GM03348 (cell line): Measurements from ENCODE around the gene MARK4.
"Not testable (repeated sequence)": the region's sequence is repeated elsewhere in the genome, so short reads cannot be mapped to it uniquely, and the experiment has no call there.

Experiments
- DNase-seq: peaks from one replicate; pipeline ENCODE4 v3.0.0; 2012; ENCODE audit warnings: low spot score

Gene MARK4

DNA sequence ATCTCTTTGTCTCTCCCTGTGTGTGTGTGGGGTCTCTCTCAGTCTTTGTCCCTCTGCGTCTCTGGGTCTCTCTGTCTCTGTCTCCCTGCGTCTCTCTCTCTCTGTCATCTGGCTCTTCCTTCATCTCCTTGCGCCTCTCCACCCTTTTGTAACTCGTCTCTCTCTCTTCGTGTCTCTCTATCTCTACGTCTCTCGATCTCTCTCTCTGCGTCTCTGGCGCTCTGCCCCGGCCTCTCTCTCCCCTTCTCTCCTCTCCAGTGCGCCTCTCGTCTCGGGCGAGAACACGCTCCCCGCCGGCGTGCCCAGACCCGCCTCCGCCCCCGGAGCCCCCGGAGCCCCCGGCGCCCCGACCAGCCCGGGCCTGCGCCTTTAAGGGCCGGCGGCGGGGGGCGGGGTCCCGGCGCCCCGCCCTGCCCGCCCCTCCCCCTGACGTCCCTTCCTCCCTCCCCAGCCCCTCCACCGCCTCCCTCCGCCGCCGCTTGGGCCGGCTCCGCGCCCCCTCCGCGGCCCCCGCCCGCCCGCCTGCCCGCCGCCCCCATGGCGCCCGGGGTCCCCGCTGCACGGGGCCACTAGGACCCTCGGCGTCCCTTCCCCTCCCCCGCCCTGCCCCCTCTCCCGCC, at the start of gene MARK4:
Gene MARK4, plus strand, starts transcription at position 440 of the 620 bp plus-strand sequence. CDS start 318 bp downstream, outside the sequence.
- peak; percentile 98 for DNase-seq

DNA sequence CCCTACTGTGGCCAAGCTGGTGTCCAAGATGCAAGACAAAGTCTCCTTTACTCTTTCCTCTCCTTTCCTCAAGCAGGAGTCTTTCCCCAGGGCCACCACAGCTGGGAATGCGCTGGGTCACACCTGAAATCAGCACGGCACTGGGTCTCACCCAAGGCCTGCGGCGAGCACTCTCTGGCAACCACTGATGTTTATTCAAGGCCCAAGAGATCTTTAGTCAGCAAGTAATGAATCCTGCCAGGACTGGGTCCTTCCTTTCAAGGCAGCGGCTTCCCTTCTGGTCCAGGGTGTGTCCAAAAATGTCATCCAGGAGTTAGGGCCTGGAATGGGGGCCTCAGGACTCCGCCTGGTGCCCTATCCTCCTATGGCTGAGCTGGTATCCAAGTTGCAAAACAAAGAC, 48.4 kb upstream of the MARK4 start:
- DNase-seq = no peak

DNA sequence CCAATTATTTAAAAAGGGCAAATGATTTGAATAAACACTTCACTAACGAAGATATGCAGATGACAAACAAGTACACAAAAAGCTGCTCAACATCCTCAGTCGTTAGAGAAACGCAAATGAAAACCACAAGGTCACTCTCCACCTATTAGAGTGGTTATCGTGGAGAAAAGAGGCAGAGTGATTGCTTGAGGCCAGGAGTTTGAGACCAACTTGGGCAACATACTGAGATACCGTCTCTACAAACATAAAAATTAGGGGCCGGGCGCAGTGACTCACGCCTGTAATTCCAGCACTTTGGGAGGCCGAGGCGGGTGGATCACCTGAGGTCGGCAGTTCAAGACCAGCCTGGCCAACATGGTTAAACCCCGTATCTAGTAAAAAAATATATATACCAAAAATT, 45.3 kb upstream of the MARK4 start:
- DNase-seq = no peak

DNA sequence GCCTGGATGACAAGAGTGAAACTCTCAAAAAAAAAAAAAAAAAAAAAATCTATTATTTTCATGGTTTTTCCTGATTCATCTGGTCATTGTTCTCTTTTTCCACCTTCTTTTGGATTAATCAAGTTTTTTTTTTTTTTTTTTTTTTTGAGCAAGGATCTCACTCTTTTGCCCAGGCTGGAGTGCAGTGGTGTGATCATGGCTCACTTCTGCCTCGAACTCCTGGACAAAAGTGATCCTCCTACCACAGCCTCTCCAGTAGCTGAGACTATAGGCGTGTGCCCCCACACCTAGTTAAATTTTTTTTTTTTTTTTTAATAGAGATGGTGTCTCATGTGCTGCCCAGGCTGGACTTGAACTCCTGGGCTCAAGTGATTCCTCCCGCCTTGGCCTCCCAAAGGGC, 44.7 kb upstream of the MARK4 start:
- no peak for DNase-seq

DNA sequence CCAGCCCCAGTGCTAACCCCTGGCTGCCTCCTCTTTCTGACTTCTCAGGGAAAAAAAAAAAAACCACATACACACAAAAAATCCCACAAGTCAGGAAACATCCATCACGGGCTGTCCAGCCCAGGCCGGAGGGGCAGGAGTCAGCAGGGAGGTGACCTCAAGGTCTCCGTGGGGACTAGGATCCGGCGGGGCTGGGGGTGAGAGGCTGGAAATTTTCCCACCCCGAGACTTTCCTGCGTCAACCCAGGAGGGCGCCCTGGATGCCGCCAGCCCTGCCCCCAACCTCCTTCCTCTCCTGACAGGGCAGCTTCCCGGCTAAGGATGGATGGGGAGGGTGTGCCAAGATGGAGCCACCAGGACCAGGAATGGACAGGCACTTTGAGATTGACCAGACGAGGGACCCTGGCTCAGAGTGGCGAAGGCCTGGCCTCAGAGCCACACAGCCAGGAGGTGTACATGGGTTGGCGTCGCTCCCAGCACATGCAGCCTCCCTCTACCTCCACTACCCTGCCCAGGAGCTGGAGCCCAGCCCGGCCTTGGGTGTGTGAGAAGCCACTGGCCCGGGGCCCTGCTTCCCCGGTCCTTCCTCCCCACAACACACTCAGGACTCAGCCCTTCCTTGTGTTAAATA, 39.2 kb upstream of the MARK4 start:
- peak; percentile 2 for DNase-seq

DNA sequence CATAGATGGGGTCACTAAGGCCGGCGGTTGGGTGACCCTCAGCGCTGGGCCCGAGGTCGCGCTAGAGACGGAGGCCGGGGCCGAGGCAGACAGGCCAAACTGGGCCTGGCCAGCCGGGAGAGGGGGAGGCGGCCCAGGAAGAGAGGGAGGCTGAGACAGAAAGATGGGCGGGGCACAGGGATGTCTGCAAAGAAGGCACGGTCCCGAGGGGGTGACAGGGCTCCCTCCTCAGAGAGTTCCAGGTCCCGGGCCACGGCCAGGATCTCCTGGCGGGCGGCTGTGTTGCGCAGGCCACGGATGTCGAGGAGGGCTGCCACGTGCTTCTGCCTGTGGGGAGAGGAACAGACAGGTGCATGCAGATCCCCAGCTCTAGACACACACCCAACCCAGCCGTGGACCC, 38.0 kb upstream of the MARK4 start:
- no peak for DNase-seq

DNA sequence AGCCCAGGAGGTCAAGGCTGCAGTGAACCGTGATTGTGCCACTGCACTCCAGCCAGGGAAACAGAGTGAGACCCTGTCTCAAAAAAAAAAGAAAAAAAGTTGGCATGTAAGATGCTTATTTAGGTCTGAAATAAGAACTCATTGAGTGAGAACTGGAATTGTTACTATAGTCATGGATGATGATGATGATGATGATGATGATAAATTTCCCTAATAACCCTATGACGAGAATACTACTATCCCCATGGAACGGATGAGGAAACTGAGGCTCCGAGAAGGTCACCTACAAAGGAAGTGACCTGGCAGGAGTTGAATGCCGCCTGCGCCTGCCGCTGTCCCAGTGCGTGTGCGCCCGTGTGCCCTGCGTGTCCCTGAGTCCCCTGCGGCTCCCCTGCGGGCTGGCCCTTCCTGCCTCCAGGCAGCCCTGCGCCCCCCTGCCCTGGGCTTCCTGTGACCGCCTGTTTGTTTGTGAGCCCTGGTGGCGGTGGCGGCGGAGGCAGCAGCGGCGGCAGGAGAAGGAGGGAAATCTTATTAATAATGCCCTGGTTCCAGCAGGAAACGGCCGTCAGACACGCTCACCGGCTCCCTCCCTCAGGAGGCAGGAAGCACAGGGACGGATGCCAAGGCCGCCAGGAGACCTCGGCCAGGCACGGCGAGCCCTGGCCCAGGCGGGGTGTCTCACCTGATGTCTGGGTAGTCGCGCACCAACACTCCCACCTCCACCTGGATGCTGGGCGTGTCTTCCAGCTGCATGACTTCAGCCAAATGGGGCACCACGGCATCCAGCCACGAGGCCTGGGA, 35.5 kb upstream of the MARK4 start:
- no peak for DNase-seq

DNA sequence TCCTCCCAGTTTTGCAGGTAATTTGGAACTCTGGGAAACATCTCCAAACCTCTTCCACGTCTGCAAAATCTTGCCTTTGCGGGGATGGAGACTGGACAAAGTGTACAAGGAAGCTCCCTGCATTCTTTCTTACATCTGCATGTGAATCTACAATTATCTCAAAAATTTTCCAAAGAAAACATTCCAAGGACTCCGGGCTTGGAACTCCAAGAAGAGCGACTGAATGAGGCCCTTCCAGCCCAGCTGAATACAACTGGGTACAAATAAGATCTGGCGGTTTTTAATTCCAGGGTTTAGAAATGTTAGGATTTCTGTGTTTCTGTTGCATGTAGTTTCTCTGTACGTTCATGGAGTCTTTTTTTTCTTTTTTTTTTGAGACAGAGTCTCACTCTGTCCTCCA, 34.4 kb upstream of the MARK4 start:
- no peak for DNase-seq

DNA sequence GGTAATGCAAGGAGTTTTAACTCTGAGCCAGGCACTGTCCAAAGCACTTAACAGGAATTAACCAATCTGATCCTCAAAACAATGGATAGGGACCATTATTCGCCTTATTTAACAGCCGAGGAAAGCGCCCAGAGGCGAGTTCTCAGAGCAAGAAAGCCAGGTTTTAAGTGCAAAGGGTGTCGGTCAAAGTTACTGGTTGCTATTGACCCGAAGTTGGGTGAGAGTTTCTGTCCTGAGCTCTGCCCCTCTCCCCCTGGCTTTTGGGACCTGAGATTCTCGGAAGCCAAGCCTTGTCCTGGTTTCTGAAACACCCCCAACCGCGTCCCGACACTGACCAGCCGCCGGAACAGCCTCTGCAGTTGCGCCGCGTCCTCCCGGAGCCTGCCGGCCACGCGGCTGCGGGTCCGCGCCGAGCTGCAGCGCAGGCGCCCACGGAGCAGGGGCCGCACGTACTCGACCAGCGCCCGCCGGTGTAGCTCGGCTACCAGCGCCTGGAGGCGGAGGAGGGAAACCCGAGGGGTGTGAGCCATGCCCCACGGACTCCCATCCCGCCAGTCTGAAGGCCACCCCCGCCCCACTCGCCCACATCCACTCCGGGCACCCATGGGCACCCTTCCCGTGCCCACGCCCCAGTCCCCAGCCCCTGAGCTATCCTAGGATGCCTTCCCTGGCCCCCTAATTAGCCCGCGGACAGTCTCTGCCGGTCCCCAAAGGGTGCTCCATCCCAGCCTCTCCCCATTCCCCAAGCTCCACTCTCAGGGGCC, 33.7 kb upstream of the MARK4 start:
- no peak for DNase-seq

DNA sequence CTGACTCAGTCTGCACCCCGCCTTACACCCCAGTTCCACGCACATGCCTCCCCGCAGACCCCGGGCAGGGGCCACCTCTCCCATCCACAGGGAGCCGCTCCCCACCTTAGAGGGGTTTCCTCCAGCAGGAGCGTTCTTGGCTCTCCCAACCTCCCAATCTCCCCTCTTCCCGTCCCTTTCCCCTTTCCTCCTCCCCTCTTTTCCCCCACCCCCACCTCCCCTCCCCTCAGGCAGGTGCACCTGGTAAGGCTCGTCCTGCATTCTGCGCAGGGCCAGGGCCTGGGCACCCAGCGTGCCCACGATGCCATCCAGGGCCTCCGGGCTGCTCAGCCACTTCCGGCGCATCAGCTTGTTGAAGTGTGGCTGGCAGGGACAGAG, 33.1 kb upstream of the MARK4 start:
- DNase-seq = no peak

DNA sequence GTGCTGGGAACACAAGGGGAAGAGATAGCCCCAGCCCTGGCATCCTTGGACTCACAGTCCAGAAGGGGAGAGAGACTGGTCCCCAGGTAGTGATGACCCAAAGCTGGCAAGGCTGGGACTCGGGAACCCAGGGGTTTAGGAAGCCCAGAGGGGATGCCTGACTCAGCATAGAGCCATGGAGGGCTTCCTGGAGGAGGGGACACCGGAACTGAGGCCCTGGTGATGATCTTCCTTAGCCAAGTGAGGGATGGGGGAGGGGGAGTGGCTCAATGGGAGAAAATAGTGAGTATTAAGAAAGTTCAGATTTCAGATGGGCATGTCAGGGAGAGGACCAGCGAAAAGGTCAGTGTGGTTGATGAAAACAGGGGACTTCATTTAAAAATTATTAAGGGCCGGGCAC, 32.6 kb upstream of the MARK4 start:
- DNase-seq = no peak

DNA sequence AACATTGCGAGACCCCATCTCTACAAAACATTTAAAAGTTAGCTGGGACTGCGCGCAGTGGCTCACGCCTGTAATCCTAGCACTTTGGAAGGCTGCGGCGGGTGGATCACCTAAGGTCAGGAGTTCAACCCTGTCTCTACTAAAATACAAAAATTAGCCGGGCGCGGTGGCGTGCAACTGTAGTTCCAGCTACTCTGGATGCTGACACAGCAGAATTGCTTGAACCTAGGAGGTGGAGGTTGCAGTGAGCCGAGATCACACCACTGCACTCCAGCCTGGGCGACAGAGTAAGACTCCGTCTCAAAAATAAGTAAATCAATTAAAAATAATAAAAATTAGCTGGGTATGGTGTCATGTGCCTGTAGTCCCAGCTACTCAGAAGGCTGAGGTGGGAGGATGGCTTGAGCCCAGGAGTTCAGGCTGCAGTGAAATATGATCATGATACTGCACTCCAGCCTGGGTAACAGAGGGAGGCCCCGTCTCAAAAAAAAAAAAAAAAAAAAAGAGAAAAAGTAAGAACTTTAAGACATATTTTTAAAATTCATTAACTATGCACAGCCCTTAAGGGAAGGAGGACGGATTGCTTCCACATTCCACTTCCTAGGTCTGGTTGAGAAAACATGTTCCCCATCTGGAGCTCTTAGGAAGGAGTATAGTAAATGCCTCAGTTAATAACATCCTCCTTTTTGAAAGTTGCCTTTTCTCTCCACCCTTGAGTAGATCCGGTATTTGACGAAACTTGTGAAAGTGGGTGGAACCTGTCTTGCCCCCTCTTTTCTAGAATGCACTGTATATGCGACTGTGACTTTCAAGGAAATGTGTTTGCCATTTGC, 31.9 kb upstream of the MARK4 start:
- no peak for DNase-seq

DNA sequence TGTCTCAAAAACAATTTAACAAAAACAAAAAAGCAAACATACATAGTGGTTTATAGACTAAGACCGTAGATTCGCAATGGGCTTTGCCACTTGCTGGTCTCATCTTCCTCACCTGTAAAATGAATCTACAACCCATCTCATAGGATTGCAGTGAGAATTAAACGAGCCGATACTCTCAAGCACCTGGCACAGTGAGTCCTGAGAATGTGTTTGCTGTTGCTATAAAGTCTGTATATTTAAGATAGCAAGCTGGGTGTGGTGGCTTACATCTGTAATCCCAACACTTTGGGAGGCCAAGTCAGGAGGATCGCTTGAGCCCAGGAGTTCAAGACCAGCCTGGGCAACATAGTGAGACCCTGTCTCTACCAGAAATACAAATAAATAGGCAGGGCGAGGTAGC, 28.3 kb upstream of the MARK4 start:
- DNase-seq = no peak

DNA sequence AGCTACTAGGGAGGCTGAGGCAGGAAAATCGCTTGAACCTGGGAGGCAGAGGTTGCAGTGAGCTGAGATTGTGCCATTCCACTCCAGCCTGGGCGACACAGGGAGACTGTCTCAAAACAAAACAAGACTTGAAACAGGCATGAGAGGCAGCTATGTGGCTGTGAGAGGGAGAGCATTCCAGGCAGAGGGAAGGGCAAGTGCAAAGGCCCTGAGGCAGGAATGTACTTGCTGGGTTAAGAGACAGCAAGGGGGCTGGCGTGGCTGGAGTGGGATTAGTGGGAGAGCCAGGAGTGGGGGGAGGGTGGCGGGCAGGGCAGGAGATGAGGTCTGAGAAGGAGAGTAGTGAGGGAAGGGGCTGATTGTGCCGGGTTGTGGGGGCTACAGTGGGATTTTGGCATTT, 27.2 kb upstream of the MARK4 start:
- DNase-seq = no peak

DNA sequence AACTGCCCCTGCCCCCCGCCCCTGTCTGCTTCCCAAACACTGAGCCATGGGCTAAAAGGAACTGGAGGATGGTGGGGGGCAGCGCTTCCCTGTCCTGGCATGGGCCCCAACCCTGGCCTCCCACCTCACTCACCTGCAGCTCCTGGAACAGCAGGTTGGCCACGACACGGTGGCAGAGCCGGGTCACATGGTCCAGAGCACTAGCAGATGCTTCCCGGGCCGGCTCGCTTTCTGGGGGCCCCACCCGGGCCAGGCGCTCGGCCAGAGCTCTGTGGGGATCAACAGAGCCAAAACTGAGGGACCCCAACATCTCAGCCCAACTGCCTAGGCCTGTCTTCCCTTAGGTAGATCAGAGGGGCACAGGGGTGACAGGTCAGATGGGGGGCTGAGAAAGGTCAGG, 26.4 kb upstream of the MARK4 start:
- DNase-seq = no peak

DNA sequence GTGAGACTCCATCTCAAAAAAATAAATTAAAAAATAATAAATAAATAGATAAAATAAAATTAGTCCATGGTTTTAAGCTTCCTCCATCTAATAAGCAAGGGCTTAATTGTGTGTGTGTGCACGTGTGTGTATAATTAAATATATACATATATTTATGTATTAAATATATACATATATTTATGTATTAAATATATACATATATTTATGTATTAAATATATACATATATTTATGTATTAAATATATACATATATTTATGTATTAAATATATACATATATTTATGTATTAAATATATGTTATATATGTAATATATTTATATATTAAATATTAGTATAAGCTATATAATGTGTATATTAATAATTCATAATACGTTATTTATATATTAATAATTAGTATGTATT, 22.0 kb upstream of the MARK4 start:
- not testable (repeated sequence) for DNase-seq

DNA sequence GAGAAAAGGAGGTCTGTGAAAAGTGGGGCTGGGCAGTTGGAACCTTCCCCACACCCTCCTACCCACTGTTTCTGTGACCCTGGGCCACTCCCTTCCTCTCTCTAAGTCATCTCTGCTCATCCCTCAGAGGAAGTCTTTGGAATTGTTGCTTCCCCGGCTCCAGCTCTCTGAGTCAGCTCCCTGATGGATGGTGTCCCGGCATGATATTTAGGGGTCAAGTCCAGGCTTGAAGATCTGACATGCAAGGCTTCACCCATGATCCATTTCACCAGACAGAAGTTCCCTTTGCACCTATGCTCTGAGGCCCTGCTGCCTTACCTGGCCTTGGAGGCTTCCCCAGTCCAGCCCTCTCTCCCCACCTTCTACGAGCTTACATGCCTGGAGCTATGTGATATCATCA, 19.2 kb upstream of the MARK4 start:
- no peak for DNase-seq

DNA sequence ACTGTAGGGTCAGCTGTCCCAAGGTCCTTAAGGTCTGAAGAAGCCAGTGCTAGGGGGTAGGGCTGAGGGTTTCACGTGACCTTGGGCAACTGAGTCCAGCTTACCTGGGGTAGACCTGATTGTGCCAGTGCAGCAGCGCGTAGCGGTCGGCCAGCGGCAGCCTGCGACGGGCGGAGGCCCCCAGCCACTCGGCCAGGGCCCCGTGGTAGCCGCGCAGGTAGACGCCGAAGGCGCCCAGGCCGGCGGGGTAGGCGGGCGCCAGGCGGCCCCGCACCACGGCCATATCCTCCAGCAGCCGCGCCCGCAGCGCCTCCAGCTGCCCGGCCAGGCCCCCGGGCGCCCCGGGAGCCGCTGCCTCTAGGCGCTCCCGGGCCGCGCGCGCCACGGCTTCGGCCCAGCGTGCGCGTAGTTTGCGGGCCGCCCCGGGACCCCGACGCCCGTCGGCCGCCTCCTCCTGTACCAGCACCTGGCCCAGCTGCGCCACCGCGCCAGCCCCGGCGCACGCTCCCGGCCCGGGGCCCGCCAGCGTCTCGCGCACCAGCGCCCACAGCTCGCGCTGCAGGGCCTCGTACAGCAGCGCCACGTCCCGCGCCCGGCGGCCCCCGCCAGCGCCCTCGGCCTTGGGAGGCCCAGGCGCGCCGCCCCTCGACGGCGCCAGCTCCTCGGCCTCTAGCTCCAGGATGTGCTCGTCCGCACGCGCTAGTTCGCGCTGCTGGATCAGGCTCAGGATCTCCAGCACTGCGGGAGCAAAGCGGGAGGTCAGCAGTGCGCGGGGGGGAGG, 16.8 kb upstream of the MARK4 start:
- DNase-seq = no peak

DNA sequence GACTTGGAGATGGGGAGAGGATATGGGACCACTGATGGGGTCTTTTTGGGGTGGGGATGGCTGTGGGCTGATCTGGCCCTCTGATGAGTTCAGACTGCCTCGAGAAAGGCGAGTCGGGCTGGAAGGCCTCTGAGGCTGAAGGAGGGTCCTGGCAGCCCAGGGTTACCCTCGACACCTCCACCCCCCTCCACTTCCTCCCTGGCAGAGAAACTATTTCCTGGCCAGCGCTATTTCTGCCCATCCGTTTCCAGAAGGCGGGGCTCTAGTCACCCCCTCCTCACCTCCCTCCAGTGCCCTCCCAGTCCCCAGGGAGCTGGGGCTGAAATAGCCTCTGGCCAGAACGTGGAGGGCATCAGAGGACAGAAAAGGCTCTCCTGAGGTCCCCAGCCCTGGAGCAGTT, 15.6 kb upstream of the MARK4 start:
- DNase-seq = no peak

DNA sequence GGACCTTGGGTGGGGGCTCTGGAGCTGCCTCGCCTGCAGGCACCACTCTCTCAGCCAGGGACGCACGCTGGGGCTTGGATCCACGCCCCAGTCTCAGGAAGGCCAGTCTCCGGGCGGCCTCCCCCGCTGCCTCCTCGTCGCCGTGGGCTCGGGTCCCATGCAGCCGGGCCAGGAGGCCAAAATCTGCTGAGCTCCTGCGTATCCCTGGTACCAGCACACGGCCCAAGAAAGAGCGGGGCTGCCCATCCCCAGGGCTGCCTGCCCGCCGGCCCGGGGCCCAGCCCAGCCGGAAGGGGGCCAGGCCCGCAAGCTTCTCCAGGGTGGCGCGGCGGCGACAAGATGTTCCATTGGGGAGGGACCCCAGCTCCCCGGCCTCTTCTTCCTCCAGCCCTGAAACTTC, 12.5 kb upstream of the MARK4 start:
- DNase-seq = no peak

DNA sequence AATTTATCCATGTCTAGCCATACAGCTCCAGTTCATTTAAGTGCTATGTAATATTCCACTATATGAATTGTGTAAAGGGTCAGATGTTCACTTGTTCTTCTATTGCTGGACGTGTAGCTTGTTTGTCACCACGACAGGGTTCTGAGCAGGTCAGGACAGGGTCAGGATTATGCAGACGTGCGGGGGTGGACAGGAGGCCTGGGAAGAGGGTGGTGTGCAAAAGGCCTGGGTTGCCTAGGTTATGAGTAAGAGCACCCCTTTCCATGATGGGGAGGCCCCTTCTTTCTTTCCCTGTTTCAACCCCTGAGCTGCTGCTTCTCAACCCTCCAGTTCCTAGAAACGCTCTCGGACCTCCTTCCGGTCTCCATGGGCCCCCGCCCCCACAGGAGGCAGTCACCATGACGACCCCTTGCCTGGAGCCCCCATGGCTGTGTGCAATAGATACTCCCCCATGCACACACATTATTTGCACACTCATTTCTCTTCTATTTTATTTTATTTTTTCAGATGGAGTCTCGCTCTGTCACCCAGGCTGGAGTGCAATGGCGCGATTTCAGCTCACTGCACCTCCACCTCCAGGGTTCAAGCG, 7.8 kb upstream of the MARK4 start:
- no peak for DNase-seq
